Panc1 (cell line): ENCODE measurements around the gene SLC22A16. TPM values are rescaled to one million over a fixed set of nuclear protein-coding genes. Genes with fewer than 3 reads are reported as not detected.

Source experiments
- ATAC-seq: fragments of 200-7000 bp; cut with Tn5 transposase; 2 replicates; pipeline ENCODE4 v1.9.1; 2020; ENCODE audit warnings: mild to moderate bottlenecking, moderate library complexity
- BruUV-seq: library from RNA; stranded (reverse); fragments of 400-500 nt; replicated peaks from 2 replicates; lab custom pipeline; 2021; lab: Mats Ljungman, UMichigan
- CTCF ChIA-PET: fragments of 300-600 bp; sonication (Branson Sonifier 250); formaldehyde crosslinking; loops from one replicate; lab custom pipeline; 2022; ENCODE audit warnings: antibody characterized with exemption; lab: Charles Lee
- POLR2A ChIA-PET: fragments of 300-600 bp; sonication (Branson Sonifier 250); formaldehyde crosslinking; loops from one replicate; lab custom pipeline; 2022; ENCODE audit warnings: antibody characterized with exemption; lab: Charles Lee
- DNase-seq: peaks from one replicate; pipeline ENCODE4 v3.0.0-alpha.2; 2010; ENCODE audit warnings: low read depth, low spot score
- H3K27ac ChIP-seq: 2 replicates; pipeline ENCODE4 v1.5.1; 2011; ENCODE audit warnings: mild to moderate bottlenecking, low read length, inconsistent platforms
- H3K27me3 ChIP-seq: fragments of 200-500 bp; sonication (Bioruptor generic); 2 replicates; pipeline ENCODE4 v1.6.0; 2014; ENCODE audit warnings: low read length, inconsistent platforms; ENCODE audit not compliant: control insufficient read depth, insufficient read depth
- H3K36me3 ChIP-seq: fragments of 200-500 bp; sonication (Bioruptor generic); 2 replicates; pipeline ENCODE4 v1.5.1; 2014; ENCODE audit warnings: inconsistent platforms, mild to moderate bottlenecking, low read length, moderate library complexity; ENCODE audit not compliant: control insufficient read depth, insufficient read depth
- H3K4me1 ChIP-seq: 2 replicates; pipeline ENCODE4 v1.5.1; 2011; ENCODE audit warnings: inconsistent platforms, mild to moderate bottlenecking, low read length, moderate library complexity; ENCODE audit not compliant: control insufficient read depth, insufficient read depth
- H3K4me3 ChIP-seq, 2 experiments: 2 replicates each; pipeline ENCODE4 v1.5.1; 2011 to 2012; ENCODE audit warnings: low read depth in 2 of 2, low read length in 2 of 2, mild to moderate bottlenecking in 2 of 2, inconsistent platforms in 1 of 2, moderate library complexity in 1 of 2
- H3K9me3 ChIP-seq: fragments of 200-500 bp; sonication (Bioruptor generic); 2 replicates; pipeline ENCODE4 v1.5.1; 2014; ENCODE audit warnings: low read depth, mild to moderate bottlenecking, inconsistent platforms, low read length, moderate library complexity; ENCODE audit not compliant: control insufficient read depth, insufficient read depth
- CTCF ChIP-seq: fragments of 450-650 bp; IDR thresholded peaks from 2 replicates; pipeline ENCODE4 v1.5.1; 2017; ENCODE audit warnings: mild to moderate bottlenecking
- POLR2AphosphoS5 ChIP-seq: IDR thresholded peaks from 2 replicates; pipeline ENCODE4 v1.6.1; 2012; ENCODE audit warnings: mild to moderate bottlenecking, low read depth, low read length, moderate library complexity
- REST ChIP-seq, 2 experiments: IDR thresholded peaks; 2 replicates each; pipeline ENCODE4 v1.6.1; 2011 to 2012; ENCODE audit warnings: low read depth in 2 of 2, control low read depth in 1 of 2, low read length in 1 of 2, mild to moderate bottlenecking in 1 of 2, moderate library complexity in 1 of 2; ENCODE audit not compliant: insufficient read depth in 1 of 2
- SIN3A ChIP-seq: IDR thresholded peaks from 2 replicates; pipeline ENCODE4 v1.6.1; 2012; ENCODE audit warnings: low read depth, mild to moderate bottlenecking, low read length, moderate library complexity, borderline replicate concordance; ENCODE audit not compliant: insufficient read depth
- TCF7L2 ChIP-seq: IDR thresholded peaks from 2 replicates; pipeline ENCODE4 v1.6.1; 2011; ENCODE audit warnings: mild to moderate bottlenecking, low read depth, low read length, inconsistent platforms
- in situ Hi-C: cut with HindIII; loops from 2 replicates; pipeline ENCODE4 v1.10.0; 2016; ENCODE audit warnings: low sequenced_read_pairs, low pct_unique_long_range_greater_than_20kb
- intact Hi-C: fragments of 100-400 bp; cut with micrococcal nuclease; formaldehyde crosslinking; loops from one replicate; pipeline ENCODE4 v1.10.0; 2022; ENCODE audit not compliant: unreplicated experiment
- total RNA-seq: library from RNA; stranded (reverse); gene quantifications from one replicate; pipeline ENCODE4 v1.2.1, GENCODE V29; 2021; ENCODE audit not compliant: unreplicated experiment

Gene SLC22A16
- total RNA-seq, 1 experiment from 2014 or later = not detected

GRCh38 chr6:110486756-110487155 lies 10.3 kb upstream of the SLC22A16 start:
- H3K9me3 ChIP-seq = no peaks in the 10 kb centered on the region
- H3K4me3 ChIP-seq = no peak overlapping the region
- POLR2A ChIA-PET = no interaction called here
- no TSS peak for BruUV-seq
- DNase-seq (no peak), ATAC-seq (no peak)
- no peaks in the 10 kb centered on the region for H3K4me1 ChIP-seq
- H3K27ac ChIP-seq = no peak overlapping the region
- intact Hi-C loops = no loop called here
- no peaks in the 10 kb centered on the region for H3K27me3 ChIP-seq
- CTCF ChIA-PET = interaction anchor here (0.7 kb wide), 1 partner anchor 156 kb away, joined by 5 read pairs; no protein-coding TSS in a partner anchor
- in situ Hi-C loops = no loop called here
- no peaks in the 10 kb centered on the region for H3K36me3 ChIP-seq
- TF ChIP-seq POLR2AphosphoS5 = no peak
- TF ChIP-seq CTCF = no peak
- no peak for TF ChIP-seq REST (IDR thresholded peaks at IDR 0.05; ENCODE audit: insufficient read depth in 1 of 2, low read depth in 2 of 2, low read length in 1 of 2)
- no peak for TF ChIP-seq SIN3A
- no peak for TF ChIP-seq TCF7L2

GRCh38 chr6:110485491-110485890 lies 9.1 kb upstream of the SLC22A16 start:
- H3K27me3 ChIP-seq = no peaks in the 10 kb centered on the region
- H3K4me3 ChIP-seq = no peak overlapping the region
- in situ Hi-C loops = no loop called here
- DNase-seq (no peak), ATAC-seq (no peak)
- H3K36me3 ChIP-seq = no peaks in the 10 kb centered on the region
- TF ChIP-seq SIN3A (no peak), POLR2AphosphoS5 (no peak), TCF7L2 (no peak), REST (IDR thresholded peaks at IDR 0.05; ENCODE audit: insufficient read depth in 1 of 2, low read depth in 2 of 2, low read length in 1 of 2) (no peak), CTCF (no peak)
- H3K27ac ChIP-seq = no peak overlapping the region
- no peaks in the 10 kb centered on the region for H3K9me3 ChIP-seq
- ChIA-PET POLR2A (no interaction called here), CTCF (no interaction called here)
- no peaks in the 10 kb centered on the region for H3K4me1 ChIP-seq
- no TSS peak for BruUV-seq
- intact Hi-C loops = no loop called here
